Prostate gland (tissue), 2 donors: ENCODE results near the gene SPRING1. TPM values are rescaled to one million over a fixed set of nuclear protein-coding genes. Genes with fewer than 3 reads are reported as not detected.

Experiments
- DNase-seq: peaks from one replicate; pipeline ENCODE4 v3.0.0-alpha.2; 2019; ENCODE audit warnings: low spot score
- H3K27ac ChIP-seq, 2 donors: fragments of 200-600 bp; sonication (generic); 2 replicates each; pipeline ENCODE4 v1.5.1; 2017 to 2019
- H3K27me3 ChIP-seq: fragments of 200-600 bp; sonication (generic); replicated peaks from 2 replicates; pipeline ENCODE4 v1.5.1; 2019; ENCODE audit not compliant: insufficient read depth
- H3K36me3 ChIP-seq, 2 donors: fragments of 200-600 bp; sonication (generic); 1 replicate in 1 of 2; 2 replicates in 1 of 2; pipeline versions ENCODE4 v1.5.1 to v1.8.1; 2017 to 2019
- H3K4me1 ChIP-seq: fragments of 200-600 bp; sonication (generic); replicated peaks from 2 replicates; pipeline ENCODE4 v1.5.1; 2019
- H3K4me3 ChIP-seq, 2 donors: fragments of 200-600 bp; sonication (generic); 2 replicates each; pipeline ENCODE4 v1.5.1; 2017 to 2019
- H3K9me3 ChIP-seq: fragments of 200-600 bp; sonication (generic); 2 replicates; pipeline ENCODE4 v1.5.1; 2017
- CTCF ChIP-seq, 4 experiments: fragments of 200-600 bp in 2 of 4; fragments of 450-650 bp in 2 of 4; sonication (generic) in 2 of 4; IDR thresholded peaks; 1 replicate in 3 of 4; 2 replicates in 1 of 4; pipeline ENCODE4 v1.5.1; 2016 to 2019; ENCODE audit warnings: antibody characterized with exemption in 4 of 4, mild to moderate bottlenecking in 2 of 4, moderate library complexity in 2 of 4
- POLR2A ChIP-seq: fragments of 450-650 bp; IDR thresholded peaks from one replicate; pipeline ENCODE4 v1.6.1; 2016; ENCODE audit warnings: antibody characterized with exemption, mild to moderate bottlenecking
- POLR2AphosphoS5 ChIP-seq: sonication (generic); formaldehyde crosslinking; IDR thresholded peaks from one replicate; pipeline ENCODE4 v1.6.1; 2017; ENCODE audit warnings: antibody characterized with exemption
- WGBS: methylation state at CpG from one replicate; pipeline ENCODE4 v1.1.5; 2018; 5-methylcytosine and 5-hydroxymethylcytosine counted together
- intact Hi-C: fragments of 100-400 bp; cut with DNase I; formaldehyde crosslinking; loops from one replicate; pipeline ENCODE4 v1.14.2; 2022
- total RNA-seq, 2 donors: library from RNA; depleted of rRNA; stranded (reverse); fragments of >200 nt; gene quantifications; one replicate each; pipeline ENCODE4 v1.1.0, GENCODE V29; 2016

The SPRING1 gene
- total RNA-seq, 2 donors from 2014 or later, result 12.9 to 21.0 TPM

DNA sequence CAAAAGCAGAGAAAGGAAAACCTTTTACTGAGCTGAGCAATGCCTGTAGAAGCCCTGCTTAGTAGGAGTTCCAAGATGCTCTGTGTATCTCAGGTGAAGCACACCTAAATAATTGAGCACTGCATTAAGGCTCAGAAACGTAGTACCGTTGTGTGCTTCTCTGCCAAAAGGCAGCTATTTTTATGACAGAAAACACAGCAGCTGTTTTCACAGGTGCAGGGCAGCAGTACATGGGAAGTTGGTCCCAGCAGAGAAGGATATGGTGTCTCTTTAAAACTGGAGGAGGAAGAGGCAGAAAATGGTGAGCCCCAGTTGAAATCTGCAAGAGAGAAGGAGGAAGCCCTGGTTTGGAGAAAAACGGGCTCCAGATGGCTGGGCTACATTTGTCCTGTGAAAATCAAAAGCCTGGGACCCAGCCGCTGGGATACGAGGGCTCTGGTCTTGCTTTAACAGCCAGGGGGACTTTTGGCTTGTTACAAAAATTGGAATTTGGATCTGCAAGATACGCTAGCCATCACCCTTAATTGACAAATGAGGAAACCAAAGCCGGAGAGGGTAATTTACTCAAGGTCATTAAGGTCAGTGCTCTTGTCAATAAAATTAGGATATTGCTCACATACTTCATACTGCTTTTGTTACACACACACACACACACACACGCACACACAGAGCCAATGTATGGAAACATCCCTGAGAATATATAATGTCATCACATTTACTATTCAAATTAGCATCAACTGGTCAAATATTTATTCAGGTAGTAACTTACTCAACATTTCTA, 27.3 kb downstream of the SPRING1 start:
- no peak for DNase-seq

GRCh38 chr12:116709768-116710167, 28.1 kb downstream of the SPRING1 start:
- no peak for DNase-seq
- Histone ChIP-seq H3K9me3 (no peaks in the 10 kb centered on the region), H3K4me1 (no peaks in the 10 kb centered on the region), H3K36me3 (no peaks in the 10 kb centered on the region), H3K27me3 (no peaks in the 10 kb centered on the region), H3K4me3 (no peak overlapping the region), H3K27ac (no peak overlapping the region)
- TF ChIP-seq POLR2AphosphoS5 (no peak), CTCF (IDR thresholded peaks at IDR 0.05) (no peak), POLR2A (no peak)
- intact Hi-C loops, result loop anchor here (10.0 kb wide), 2 partner anchors 165 to 315 kb away; no protein-coding TSS in a partner anchor
- WGBS, result 70% methylated on average over 10 of the region's 10 CpGs

More for the DNA sequence above, 27.3 kb downstream of the SPRING1 start:
- TF ChIP-seq CTCF (IDR thresholded peaks at IDR 0.05), result no peak
- no peak for TF ChIP-seq POLR2AphosphoS5
- TF ChIP-seq POLR2A, result no peak
- no peaks in the 10 kb centered on the region for H3K36me3 ChIP-seq
- 55% methylated on average over 8 of the region's 8 CpGs for WGBS
- no peak overlapping the region for H3K4me3 ChIP-seq
- no peaks in the 10 kb centered on the region for H3K9me3 ChIP-seq
- intact Hi-C loops, result no loop called here
- no peaks in the 10 kb centered on the region for H3K27me3 ChIP-seq
- no peaks in the 10 kb centered on the region for H3K4me1 ChIP-seq
- no peak overlapping the region for H3K27ac ChIP-seq

DNA sequence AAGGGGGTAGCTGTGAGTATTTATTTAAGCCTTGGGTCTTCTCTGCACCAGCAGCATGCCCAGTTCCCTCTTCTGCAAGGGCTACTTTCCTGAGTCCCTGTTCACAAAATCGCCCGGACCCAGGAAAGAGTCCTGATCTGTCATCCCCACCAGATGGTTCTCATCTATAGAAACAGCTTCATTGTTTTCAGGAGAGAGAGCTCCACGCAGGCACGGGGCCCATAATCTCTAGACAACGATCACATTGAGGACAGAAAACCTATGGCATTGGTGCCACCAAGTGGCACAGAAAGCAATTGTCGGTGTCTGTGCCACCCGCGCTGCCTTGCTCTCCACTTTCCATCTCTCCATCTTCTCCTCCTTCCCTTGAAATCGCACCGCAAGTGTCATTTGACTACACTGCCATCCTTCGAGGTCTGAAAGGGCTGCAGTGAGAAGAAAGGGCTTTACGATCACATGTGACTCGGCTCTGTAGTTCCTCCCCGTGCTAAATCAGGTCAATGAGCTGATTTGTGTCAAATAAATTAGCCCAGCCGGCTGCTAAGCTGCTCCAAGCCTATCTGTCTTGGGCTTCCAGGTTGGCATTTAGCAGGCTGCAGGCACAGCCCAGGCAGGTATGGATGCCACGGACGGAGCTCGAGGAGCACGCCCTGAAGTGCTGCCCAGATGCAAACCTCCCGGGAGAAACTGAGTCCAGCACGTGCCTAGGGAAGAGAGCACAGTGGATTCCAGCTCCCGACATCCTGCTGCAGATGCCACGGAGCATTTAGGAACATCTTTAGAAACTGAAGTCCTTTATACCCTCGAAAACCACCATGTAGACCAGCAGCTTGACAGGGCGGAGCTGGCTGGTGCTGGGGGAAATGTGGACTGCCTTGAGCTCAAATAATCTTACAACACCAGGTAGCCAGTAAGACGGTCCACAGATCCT, 28.8 kb downstream of the SPRING1 start:
- Histone ChIP-seq H3K4me1 (no peaks in the 10 kb centered on the region), H3K4me3 (no peak overlapping the region), H3K9me3 (no peaks in the 10 kb centered on the region), H3K36me3 (no peaks in the 10 kb centered on the region), H3K27me3 (no peaks in the 10 kb centered on the region), H3K27ac (no peak overlapping the region)
- peak; percentile 63 for DNase-seq
- peak; percentile 58 for TF ChIP-seq POLR2AphosphoS5
- TF ChIP-seq CTCF (IDR thresholded peaks at IDR 0.05), result peak in 3 of 4 experiments; percentile 46 to 76 (median 69)
- TF ChIP-seq POLR2A, result no peak
- 19% methylated on average over 26 of the region's 26 CpGs for WGBS
- intact Hi-C loops, result loop anchor here (10.0 kb wide), 2 partner anchors 166 to 316 kb away; no protein-coding TSS in a partner anchor

DNA sequence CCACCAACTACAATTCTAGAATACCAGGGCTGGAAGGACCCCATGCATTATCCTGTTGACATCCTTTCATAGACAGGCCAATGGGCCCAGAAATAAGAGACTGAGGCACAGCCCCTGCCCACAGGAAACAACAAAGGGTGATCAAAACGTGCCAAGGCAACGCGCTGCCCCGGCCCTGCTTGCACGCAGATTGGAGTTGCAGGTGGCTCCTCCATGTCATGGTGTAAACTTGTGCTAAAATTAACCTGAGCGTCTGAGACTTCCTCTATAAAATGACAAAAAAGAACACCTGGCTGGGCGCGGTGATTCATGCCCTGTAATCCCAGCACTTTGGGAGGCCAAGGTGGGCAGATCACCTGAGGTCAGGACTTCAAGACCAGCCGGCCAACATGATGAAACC, 30.1 kb downstream of the SPRING1 start:
- TF ChIP-seq CTCF (IDR thresholded peaks at IDR 0.05) (no peak), POLR2AphosphoS5 (no peak), POLR2A (no peak)
- Histone ChIP-seq H3K36me3 (no peaks in the 10 kb centered on the region), H3K4me3 (no peak overlapping the region), H3K9me3 (no peaks in the 10 kb centered on the region), H3K27ac (no peak overlapping the region), H3K4me1 (no peaks in the 10 kb centered on the region), H3K27me3 (no peaks in the 10 kb centered on the region)
- intact Hi-C loops, result loop anchor here (10.0 kb wide), 2 partner anchors 167 to 317 kb away; no protein-coding TSS in a partner anchor
- WGBS, result 78% methylated on average over 9 of the region's 9 CpGs
- no peak for DNase-seq
